Cardiac muscle cell (in vitro differentiated cells and primary cell): Measurements from ENCODE around the gene NCBP2L. TPM values are rescaled to one million over a fixed set of nuclear protein-coding genes. Genes with fewer than 3 reads are reported as not detected.

Experiments
- DNase-seq, 2 donors: peaks; one replicate each; pipeline versions ENCODE4 v3.0.0 to v3.0.0-alpha.2; 2010 to 2017; ENCODE audit warnings: low read depth in 1 of 2, low spot score in 1 of 2
- H3K27ac ChIP-seq: fragments of 200-600 bp; sonication (generic); 2 replicates; pipeline ENCODE4 v1.5.1; 2016
- H3K27me3 ChIP-seq: fragments of 200-600 bp; sonication (generic); 2 replicates; pipeline ENCODE4 v1.6.0; 2016; ENCODE audit warnings: control low read depth
- H3K36me3 ChIP-seq: fragments of 200-600 bp; sonication (generic); 2 replicates; pipeline ENCODE4 v1.5.1; 2016; ENCODE audit warnings: control low read depth
- H3K4me1 ChIP-seq: fragments of 200-600 bp; sonication (generic); 2 replicates; pipeline ENCODE4 v1.8.1; 2017; ENCODE audit warnings: low read depth, mild to moderate bottlenecking, mixed run types
- H3K4me3 ChIP-seq: fragments of 200-600 bp; sonication (generic); 2 replicates; pipeline ENCODE4 v1.5.1; 2016; ENCODE audit warnings: mild to moderate bottlenecking
- H3K9me3 ChIP-seq: fragments of 200-600 bp; sonication (generic); 2 replicates; pipeline ENCODE4 v1.5.1; 2017; ENCODE audit warnings: low read depth, mild to moderate bottlenecking, control low read depth
- CTCF ChIP-seq: IDR thresholded peaks from 2 replicates; pipeline ENCODE4 v1.5.1; 2012; ENCODE audit warnings: low read depth, mild to moderate bottlenecking, low read length
- polyA plus RNA-seq: library from polyadenylated mRNA; unstranded; fragments of >200 nt; fragmentation: Nextera tagmentation; extraction: Ambion mirVana; gene quantifications from 2 replicates; pipeline ENCODE4 v1.2.1, GENCODE V29; 2016
- total RNA-seq: library from RNA; depleted of rRNA; stranded (reverse); fragments of >200 nt; gene quantifications from 2 replicates; pipeline ENCODE4 v1.2.3, GENCODE V29; 2016

The NCBP2L gene
- total and polyA plus RNA-seq, 2 experiments from 2014 or later = 0.16 TPM; not detected in 1

- H3K4me1 ChIP-seq = peaks cover 67% of the 10 kb centered on the region
- no peaks in the 10 kb centered on the region for H3K9me3 ChIP-seq
- peak; percentile 97 to 98 for DNase-seq
- no peaks in the 10 kb centered on the region for H3K36me3 ChIP-seq
- H3K27ac ChIP-seq = peak overlapping the region; percentile 79
- TF ChIP-seq CTCF = no peak
- H3K4me3 ChIP-seq = no peak overlapping the region
- H3K27me3 ChIP-seq = no peaks in the 10 kb centered on the region
These were observed 45.6 kb upstream of the NCBP2L start for GRCh38 chrX:107731831-107732502.

DNA sequence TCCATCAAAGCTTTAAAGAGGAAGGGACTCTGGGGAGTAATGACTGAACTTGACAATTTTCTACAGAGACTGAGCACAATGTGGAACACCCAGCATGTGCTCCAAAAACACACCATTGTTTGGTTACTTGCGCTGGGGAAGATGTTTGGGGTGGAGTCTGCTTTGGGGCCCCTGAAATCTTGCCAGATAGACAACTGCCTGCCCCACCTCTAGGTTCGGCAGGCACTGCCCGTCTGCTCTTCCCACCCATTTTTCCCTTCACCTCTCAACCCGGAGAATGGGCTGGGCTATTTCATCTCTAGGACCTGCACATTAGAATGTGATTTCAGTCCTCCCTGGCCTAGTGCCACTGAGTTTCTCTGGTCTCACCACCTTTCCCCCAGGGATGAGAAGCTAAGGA is 43.8 kb upstream of the NCBP2L start:
- TF ChIP-seq CTCF = no peak
- H3K9me3 ChIP-seq = no peaks in the 10 kb centered on the region
- DNase-seq = no peak
- no peaks in the 10 kb centered on the region for H3K27me3 ChIP-seq
- no peak overlapping the region for H3K4me3 ChIP-seq
- H3K36me3 ChIP-seq = no peaks in the 10 kb centered on the region
- no peak overlapping the region for H3K27ac ChIP-seq
- H3K4me1 ChIP-seq = peaks cover 55% of the 10 kb centered on the region

GRCh38 chrX:107734646-107735045 is 42.9 kb upstream of the NCBP2L start:
- no peak for DNase-seq
- no peaks in the 10 kb centered on the region for H3K9me3 ChIP-seq
- no peak for TF ChIP-seq CTCF
- H3K4me1 ChIP-seq = peaks cover 46% of the 10 kb centered on the region
- H3K27ac ChIP-seq = no peak overlapping the region
- H3K4me3 ChIP-seq = no peak overlapping the region
- no peaks in the 10 kb centered on the region for H3K27me3 ChIP-seq
- H3K36me3 ChIP-seq = no peaks in the 10 kb centered on the region

DNA sequence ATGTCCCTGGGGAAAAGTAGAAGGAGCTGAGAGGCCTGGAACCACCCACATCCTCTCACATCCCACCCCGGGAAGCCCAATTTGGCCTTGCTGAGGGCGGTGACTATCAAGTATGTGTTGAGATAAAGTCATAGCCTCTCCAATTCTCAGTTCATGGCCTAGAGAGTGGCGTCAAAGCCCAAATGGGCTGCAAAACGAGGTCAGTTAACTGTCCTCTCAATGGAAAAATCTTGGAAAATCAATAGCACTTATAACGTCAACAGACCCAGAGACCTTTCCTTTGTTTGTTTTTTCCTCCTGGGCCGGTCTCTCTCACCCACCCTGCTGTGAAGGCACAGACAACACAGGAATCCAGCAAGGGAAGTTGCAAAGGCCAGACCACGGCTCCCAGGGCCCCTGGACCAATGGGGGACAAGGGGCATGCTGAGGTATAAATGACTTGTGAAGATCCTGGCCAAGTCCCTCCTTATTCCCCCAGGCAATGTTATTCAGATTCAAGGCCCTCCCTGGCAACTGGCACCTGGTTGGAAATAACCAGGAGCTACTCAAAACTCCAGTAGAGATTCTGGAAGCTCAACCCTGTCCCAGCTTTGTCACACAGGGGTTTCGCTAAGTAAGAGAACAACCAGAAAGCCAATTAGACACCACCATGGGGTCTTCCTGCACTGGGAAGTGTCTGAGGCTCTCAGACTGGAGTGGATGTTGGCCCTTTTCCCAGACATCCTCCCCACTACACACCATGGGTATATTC is 40.6 kb upstream of the NCBP2L start:
- Histone ChIP-seq H3K4me3 (no peak overlapping the region), H3K4me1 (peaks cover 37% of the 10 kb centered on the region), H3K36me3 (no peaks in the 10 kb centered on the region), H3K27ac (peak overlapping the region; percentile 61), H3K27me3 (no peaks in the 10 kb centered on the region), H3K9me3 (no peaks in the 10 kb centered on the region)
- peak in 1 of 2 donors; percentile 60 for DNase-seq
- no peak for TF ChIP-seq CTCF

GRCh38 chrX:107738272-107738671 is 39.3 kb upstream of the NCBP2L start:
- H3K27me3 ChIP-seq = no peaks in the 10 kb centered on the region
- H3K4me1 ChIP-seq = peaks cover 41% of the 10 kb centered on the region
- DNase-seq = no peak
- H3K27ac ChIP-seq = no peak overlapping the region
- no peaks in the 10 kb centered on the region for H3K36me3 ChIP-seq
- no peak overlapping the region for H3K4me3 ChIP-seq
- H3K9me3 ChIP-seq = no peaks in the 10 kb centered on the region
- TF ChIP-seq CTCF = no peak
